ENCODE results near the gene ANK3.

Gene ANK3

GRCh38 chr10:60389413-60390025 lies at the start of gene ANK3:
ANK3 (minus strand) TSS chr10:60389875; CDS start chr10:60389538, 337 bp downstream.
- DNase-seq = no peak

- peak; percentile 37 for DNase-seq
Observed at GRCh38 chr10:60434418-60435046, 44.9 kb upstream of the ANK3 start.

GRCh38 chr10:60433684-60434083 lies 44.0 kb upstream of the ANK3 start:
- DNase-seq = no peak

DNA sequence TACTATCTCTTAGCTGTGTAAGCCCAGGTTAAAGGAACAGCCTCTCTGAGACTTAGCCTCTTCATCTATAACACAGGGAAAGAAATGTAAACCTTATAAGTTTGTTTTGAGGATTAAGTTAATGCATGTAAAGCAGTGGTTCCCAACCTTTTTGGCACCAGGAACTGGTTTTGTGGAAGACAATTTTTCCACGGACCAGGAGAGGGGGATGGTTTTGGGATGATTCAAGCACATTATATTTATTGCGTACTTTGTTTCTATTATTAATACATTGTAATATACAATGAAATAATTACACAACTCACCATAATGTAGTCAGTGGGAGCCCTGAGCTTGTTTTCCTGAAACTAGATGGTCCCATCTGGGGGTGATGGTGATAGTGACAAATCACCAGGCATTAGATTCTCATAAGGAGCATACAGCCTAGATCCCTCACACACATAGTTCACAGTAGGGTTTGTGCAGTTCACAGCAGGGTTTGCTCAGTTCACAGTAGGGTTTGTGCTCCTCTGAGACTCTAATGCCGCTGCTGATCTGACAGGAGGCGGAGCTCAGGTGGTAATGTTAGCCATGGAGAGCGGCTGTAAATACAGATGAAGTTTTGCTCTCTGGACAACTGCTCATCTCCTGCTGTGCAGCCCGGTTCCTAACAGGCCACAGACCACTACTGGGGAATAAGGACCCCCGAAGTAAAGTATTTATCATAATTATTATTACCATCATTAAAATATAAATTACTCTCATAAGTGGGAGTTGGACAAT lies 41.3 kb upstream of the ANK3 start:
- DNase-seq = no peak

DNA sequence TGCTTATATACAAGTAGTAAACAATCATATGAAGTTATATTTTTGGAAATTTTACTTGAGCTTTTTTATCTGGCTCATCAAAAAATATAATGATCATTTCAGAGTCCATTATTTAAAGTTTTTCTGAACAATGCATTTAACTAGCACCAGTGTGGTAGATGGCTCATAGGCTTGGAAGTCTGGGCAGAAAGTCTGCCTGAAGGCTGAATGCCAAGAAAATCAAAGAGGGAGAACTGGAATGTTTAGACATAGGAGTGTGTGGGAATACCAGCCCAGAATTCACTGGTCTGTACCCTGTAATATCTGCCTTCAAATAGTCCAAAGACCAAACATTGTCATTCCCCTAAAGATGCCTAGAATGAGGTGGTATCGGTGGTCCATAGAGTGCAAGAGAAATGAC lies 40.3 kb upstream of the ANK3 start:
- DNase-seq = no peak

DNA sequence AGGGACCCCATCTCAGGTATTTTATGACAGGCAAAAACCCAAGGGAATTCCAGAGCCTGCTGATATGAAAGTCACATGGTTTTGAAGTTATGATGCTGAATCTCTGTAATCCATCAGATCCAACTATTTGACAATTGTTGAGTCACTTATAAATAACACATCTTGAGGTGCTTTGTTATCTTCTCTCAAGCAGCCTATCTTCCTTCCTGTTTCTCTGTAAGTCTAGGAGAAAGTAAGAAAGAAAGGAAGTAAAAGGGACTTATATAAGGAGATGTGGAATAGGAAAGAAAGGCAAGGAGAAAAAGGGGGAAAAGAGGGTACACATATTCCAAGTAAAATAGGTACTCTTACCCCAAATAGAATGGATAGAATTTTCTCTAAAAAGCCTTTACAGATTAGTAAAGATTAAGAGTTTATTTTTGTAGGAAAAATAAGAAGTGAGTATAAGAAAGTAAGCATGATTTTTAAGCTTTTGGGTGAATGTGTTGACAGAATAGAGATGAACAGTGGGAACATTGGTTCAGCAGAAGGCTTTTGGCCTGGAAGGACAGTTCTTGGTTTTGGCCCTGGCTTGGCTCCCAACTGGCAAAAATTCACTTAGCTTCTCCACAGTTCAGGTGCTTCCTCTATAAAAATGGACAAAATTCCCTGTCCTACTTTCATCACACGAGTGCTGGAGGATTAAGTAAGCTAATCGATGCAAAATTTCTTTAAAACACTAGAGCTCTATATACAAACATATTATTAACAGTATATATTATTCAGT lies 39.6 kb upstream of the ANK3 start:
- no peak for DNase-seq

DNA sequence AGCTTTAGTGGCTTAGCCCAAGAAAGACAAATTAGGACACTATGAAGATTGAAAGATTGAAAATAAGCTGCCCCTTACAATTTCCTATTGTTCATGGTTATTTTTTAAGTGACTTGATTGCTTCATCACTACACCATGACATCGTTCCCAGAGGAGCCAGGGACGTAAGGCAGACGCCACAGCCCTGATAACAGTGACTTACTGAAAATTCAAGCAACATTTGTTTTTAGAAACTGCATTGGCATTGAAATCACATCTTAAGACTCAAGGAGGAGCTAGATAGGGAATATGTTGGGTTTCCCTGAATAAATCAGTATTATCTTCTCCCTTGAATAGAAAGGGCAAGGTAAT lies 38.7 kb upstream of the ANK3 start:
- DNase-seq = no peak

DNA sequence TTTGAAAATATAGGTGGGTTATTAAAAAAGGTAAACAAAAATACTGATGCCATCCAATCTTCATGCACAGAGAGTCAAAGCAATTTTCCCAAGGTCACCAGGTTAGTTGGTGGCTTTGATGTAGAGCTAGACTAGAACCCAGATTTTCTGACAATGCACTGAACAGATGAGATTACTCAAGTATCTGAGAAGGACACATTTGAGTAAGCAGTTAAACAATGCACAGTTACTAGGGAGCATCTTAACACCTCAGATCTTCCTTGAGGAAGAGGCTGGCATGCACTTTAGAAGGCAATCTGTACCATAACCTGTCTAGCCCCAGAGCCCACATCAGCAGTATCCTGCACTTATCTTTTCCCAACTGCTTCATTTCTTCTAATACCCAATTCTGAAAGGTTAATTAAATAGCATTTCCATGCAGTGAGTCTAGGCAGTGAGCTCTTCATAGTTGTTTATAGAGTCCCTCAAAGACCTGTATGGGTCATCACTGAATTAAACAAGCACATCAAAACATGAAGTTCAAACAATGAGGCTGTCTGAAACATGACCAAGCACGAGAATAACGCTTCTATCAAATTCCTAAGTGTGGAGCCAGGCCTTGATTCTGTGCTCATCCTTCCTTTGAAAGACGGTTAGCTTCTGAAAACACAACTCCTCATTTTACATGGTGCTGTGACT lies 38.2 kb upstream of the ANK3 start:
- peak; percentile 28 for DNase-seq

DNA sequence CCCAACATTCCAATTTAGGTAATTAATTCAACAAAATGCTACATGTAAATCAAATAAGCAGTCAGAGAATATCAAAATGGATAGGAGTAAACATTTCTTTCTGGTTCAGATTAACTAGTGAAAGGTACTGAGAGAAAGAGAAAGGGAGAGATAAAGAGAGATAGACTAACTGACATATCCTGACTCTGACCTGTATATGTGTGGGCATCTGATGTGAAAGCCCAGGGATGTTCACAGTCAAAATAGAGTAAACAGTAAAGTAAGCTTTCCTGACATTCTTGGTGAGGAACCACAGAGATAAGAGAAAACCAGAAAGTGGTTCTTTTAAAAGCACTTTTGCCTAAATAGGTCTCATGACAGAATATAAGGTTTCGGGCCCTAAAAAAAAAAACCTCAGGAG lies 37.5 kb upstream of the ANK3 start:
- no peak for DNase-seq

DNA sequence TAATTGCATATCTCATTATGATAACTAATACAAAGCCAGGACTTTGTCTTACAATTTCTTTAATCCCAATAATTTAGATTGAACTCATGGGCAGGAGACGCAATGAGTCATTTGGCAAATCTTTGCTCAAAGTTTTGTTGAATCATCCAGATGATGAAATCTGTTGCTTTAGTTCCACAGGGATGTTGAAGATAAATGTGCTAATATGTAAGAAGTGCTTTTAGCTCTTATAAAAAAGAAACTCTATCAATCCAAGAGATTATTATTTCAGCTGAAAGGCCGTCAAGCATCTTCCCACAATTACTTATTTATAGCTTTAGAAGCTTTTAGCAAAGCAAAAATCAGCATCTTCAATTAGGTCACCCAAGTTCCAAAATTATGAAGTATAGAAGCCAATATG lies 36.8 kb upstream of the ANK3 start:
- DNase-seq = no peak

GRCh38 chr10:60425392-60426110 lies 35.9 kb upstream of the ANK3 start:
- no peak for DNase-seq

DNA sequence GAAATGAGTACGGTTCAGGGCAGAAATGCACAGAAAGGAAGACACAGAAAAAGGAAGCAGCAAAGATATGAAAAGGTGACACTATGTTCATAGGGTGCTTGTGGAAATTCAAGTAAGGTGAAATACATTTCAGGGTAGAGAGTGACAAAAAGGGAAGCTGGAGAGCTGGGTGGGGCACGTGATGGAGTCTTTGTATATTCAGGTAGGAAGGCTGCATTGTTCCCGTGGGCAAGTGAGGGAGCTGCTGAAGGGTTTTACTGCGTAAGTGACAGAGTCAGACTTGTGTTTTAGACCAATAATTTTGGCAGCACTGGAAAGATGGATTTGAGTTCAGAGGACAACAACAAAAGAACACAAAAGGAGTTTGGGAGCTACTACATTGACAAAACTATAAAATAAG lies 35.3 kb upstream of the ANK3 start:
- DNase-seq = no peak

- DNase-seq = no peak
Observed at GRCh38 chr10:60423920-60424319, 34.2 kb upstream of the ANK3 start.

DNA sequence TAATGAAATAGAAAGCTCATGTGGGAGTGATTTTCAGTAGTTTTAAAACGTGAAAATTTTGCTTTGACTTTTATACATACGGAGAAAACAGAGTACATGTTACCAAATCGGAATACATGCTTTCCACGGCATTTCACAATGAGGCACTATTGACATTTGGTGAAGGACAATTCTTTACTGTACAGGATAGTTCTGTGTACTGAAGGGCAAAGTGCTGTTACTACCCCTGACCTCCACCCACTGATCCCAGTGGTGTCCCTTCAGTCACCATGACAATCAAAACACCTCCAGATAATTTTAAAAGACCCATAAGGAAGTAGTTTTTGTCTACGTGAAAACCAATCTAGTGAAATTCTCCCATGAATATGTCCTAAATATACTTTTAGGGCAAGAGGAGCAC lies 33.1 kb upstream of the ANK3 start:
- no peak for DNase-seq

- DNase-seq = no peak
Observed at GRCh38 chr10:60420991-60421894, 31.6 kb upstream of the ANK3 start.

DNA sequence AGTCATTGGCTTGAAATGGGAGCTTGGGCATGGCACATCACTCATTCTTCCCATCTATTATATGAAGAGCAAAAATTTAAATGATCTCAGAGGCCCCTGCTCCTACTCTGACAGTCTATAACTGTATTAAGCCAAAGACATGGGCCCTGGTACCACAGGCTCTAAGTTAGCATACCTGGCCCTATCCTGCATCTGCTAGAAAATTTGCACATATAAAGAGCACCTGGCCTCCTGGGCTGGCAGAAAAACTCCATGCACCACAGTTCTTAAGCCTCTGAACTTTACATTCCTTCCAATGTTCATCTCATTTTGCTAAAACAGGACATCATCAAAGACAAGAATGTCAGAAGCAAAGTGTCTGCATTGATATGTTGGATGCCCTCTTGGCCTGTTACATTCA lies 29.6 kb upstream of the ANK3 start:
- no peak for DNase-seq

- DNase-seq = no peak
Observed at GRCh38 chr10:60417901-60418300, 28.2 kb upstream of the ANK3 start.

GRCh38 chr10:60417024-60417423 lies 27.3 kb upstream of the ANK3 start:
- DNase-seq = no peak

DNA sequence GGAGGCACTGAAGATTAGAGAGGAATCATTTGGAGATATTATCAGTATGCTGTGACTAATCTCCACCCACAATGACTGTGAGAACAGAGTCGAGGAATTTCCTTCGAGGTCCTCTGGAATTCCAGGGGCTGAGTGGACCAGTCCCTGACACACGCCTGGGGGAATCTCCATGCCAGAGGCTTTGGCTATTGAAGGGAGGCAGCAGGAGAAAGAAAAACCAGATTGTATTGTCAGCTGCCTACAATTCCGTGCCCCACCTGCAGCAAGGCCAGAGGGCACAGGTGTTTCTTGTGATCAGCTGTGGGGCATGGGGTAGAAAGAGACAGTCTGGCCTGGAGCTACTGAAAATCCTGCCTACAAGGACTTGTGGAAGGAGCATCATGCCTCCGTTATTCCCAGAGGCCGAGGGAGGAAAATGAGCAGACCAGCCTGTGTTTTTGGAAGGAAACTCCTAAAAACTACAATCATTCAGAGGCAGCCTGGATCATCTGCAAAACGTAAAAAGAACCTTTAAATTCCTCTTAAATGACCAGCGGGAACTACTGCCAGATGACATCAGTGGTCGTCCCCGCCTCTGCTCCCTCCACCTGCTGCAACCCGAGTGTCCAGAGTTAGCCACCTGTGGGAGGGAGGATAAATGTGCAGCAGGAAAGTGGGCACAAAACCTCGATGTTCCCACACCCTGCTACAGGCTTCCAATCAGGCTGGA lies 25.4 kb upstream of the ANK3 start:
- no peak for DNase-seq

GRCh38 chr10:60414111-60414510 lies 24.4 kb upstream of the ANK3 start:
- no peak for DNase-seq

Data from activated CD4-positive, alpha-beta T cell treated with anti-CD3 and anti-CD28 coated beads, Interleukin-10, Interleukin-2, amounts not matched to agents 100 ng/mL and 50 ng/mL, durations not matched to agents 16 hours and 8 hours (primary cell).